Neural crest cell (in vitro differentiated cells): Measurements from ENCODE around the gene ALDH9A1. TPM values are rescaled to one million over a fixed set of nuclear protein-coding genes. Genes with fewer than 3 reads are reported as not detected.
"Not testable (repeated sequence)": the region's sequence is repeated elsewhere in the genome, so short reads cannot be mapped to it uniquely, and the experiment has no call there.

ENCODE experiments used
- DNase-seq: peaks from one replicate; pipeline ENCODE4 v3.0.0; 2021; ENCODE audit warnings: low read depth, mixed read lengths, low spot score
- H3K27ac Mint-ChIP-seq: one replicate; pipeline ENCODE4 v1.8.0; 2021; ENCODE audit warnings: mild to moderate bottlenecking, mixed read lengths; ENCODE audit not compliant: unreplicated experiment
- H3K27me3 Mint-ChIP-seq: 2 replicates; pipeline ENCODE4 v1.8.0; 2021; ENCODE audit warnings: low read depth, mild to moderate bottlenecking, mixed read lengths
- H3K36me3 Mint-ChIP-seq: 2 replicates; pipeline ENCODE4 v1.8.0; 2021; ENCODE audit warnings: low read depth, mild to moderate bottlenecking, mixed read lengths
- H3K4me1 Mint-ChIP-seq: 2 replicates; pipeline ENCODE4 v1.8.0; 2021; ENCODE audit warnings: mixed read lengths
- H3K4me3 Mint-ChIP-seq: one replicate; pipeline ENCODE4 v1.8.0; 2021; ENCODE audit warnings: mild to moderate bottlenecking, mixed read lengths
- H3K9me3 Mint-ChIP-seq: 2 replicates; pipeline ENCODE4 v1.8.0; 2021; ENCODE audit warnings: mixed read lengths
- CTCF ChIP-seq: fragments of 200-600 bp; sonication (generic); conservative IDR thresholded peaks from 2 replicates; pipeline ENCODE4 v1.5.0; 2021; ENCODE audit warnings: antibody characterized with exemption, mild to moderate bottlenecking
- long read RNA-seq: library from polyadenylated mRNA; unstranded; transcript quantifications from one replicate; pipeline ENCODE4 v2.0.0, GENCODE V29; 2020
- total RNA-seq: library from RNA; stranded (reverse); gene quantifications from 2 replicates; pipeline ENCODE4 v1.2.1, GENCODE V29; 2021

The ALDH9A1 gene
- 43.3 and 45.7 TPM in 2 replicates for total RNA-seq
- long read RNA-seq, transcript ALDH9A1-201 (11 exons, 2,696 nt): major isoform, 459 of 483 reads
- long read RNA-seq, partial matches to known transcripts: 7 of 483 reads
- long read RNA-seq, other reads (novel, unspliced or antisense): 17 of 483 reads

GRCh38 chr1:165697881-165698760, at the start of gene ALDH9A1:
Gene ALDH9A1 (minus strand): TSS chr1:165698562. CDS start chr1:165698558, 4 bp downstream.
- H3K27ac Mint-ChIP-seq: peak within 1 kb of the TSS; percentile 98
- H3K4me1 Mint-ChIP-seq: peaks cover 31% of the 10 kb centered on the region
- H3K36me3 Mint-ChIP-seq: peaks cover 7% of the 10 kb centered on the region
- H3K27me3 Mint-ChIP-seq: peaks cover 12% of the 10 kb centered on the region
- H3K4me3 Mint-ChIP-seq: peak within 1 kb of the TSS; percentile 86
- peak; percentile 79 for DNase-seq
- TF ChIP-seq CTCF: peak; percentile 58
- H3K9me3 Mint-ChIP-seq: no peaks in the 10 kb centered on the region

GRCh38 chr1:165747632-165748447, 49.5 kb upstream of the ALDH9A1 start:
- H3K36me3 Mint-ChIP-seq: peaks cover 3% of the 10 kb centered on the region
- TF ChIP-seq CTCF: no peak
- no peaks in the 10 kb centered on the region for H3K9me3 Mint-ChIP-seq
- no peak for DNase-seq
- no peak overlapping the region for H3K4me3 Mint-ChIP-seq
- no peak overlapping the region for H3K27ac Mint-ChIP-seq
- H3K27me3 Mint-ChIP-seq: no peaks in the 10 kb centered on the region
- no peaks in the 10 kb centered on the region for H3K4me1 Mint-ChIP-seq

GRCh38 chr1:165744913-165745312, 46.6 kb upstream of the ALDH9A1 start:
- not testable (repeated sequence) for H3K4me1 Mint-ChIP-seq, H3K4me3 Mint-ChIP-seq, H3K27me3 Mint-ChIP-seq, DNase-seq, H3K9me3 Mint-ChIP-seq, H3K27ac Mint-ChIP-seq
- peaks cover 13% of the 10 kb centered on the region for H3K36me3 Mint-ChIP-seq

- Mint-ChIP-seq H3K4me3 (no peak overlapping the region), H3K27me3 (no peaks in the 10 kb centered on the region), H3K9me3 (no peaks in the 10 kb centered on the region), H3K36me3 (peaks cover 13% of the 10 kb centered on the region), H3K4me1 (no peaks in the 10 kb centered on the region), H3K27ac (no peak overlapping the region)
- TF ChIP-seq CTCF: no peak
- DNase-seq: no peak
These were observed 43.8 kb upstream of the ALDH9A1 start for GRCh38 chr1:165742194-165742593.

GRCh38 chr1:165738794-165739193, 40.4 kb upstream of the ALDH9A1 start:
- Mint-ChIP-seq H3K4me3 (no peak overlapping the region), H3K9me3 (no peaks in the 10 kb centered on the region), H3K27me3 (no peaks in the 10 kb centered on the region), H3K27ac (no peak overlapping the region), H3K4me1 (peaks cover 5% of the 10 kb centered on the region), H3K36me3 (peaks cover 13% of the 10 kb centered on the region)
- DNase-seq: no peak
- no peak for TF ChIP-seq CTCF
